ENCODE data around the gene PATE1. TPM values are rescaled to one million over a fixed set of nuclear protein-coding genes. Genes with fewer than 3 reads are reported as not detected.

Gene PATE1
- total and polyA plus RNA-seq, 3 donors from 2014 or later, result not detected

- no peak for DNase-seq
- no peak overlapping the region for H3K4me3 ChIP-seq
- 84 to 89% methylated on average over 4 to 7 of the region's 7 CpGs for WGBS, 2 donors
These were observed 10.0 kb downstream of the PATE1 start for GRCh38 chr11:125756050-125756449.

DNA sequence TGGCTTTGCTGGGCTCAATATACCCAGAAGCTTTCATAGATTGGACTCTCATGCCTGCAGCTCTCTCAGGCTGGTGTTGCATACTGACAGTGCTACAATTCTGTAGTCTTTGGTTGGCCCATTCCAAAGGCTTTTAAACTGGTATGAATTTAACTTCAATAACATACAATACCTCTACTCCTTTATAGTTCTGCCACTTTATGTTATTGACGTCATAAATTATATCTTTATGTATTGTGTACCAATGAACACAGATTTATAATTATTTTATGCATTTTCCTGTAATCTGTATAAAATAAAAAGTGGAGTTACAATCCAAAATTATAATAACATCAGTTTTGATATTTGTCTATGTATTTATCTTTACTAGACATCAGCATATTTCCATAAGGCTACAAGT, 16.4 kb downstream of the PATE1 start:
- intact Hi-C loops (cut with DNase I; ENCODE audit: low total_unique reads), result no loop called here
- 80 to 88% methylated on average over 1 of the region's 1 CpG for WGBS, 2 donors

More at GRCh38 chr11:125756050-125756449, 10.0 kb downstream of the PATE1 start:
- Histone ChIP-seq H3K36me3 (ENCODE audit: low read depth, missing control alignments) (no peaks in the 10 kb centered on the region), H3K4me1 (no peaks in the 10 kb centered on the region), H3K9me3 (no peaks in the 10 kb centered on the region), H3K27ac (no peak overlapping the region), H3K27me3 (no peaks in the 10 kb centered on the region)
- TF ChIP-seq, protein P1, sequence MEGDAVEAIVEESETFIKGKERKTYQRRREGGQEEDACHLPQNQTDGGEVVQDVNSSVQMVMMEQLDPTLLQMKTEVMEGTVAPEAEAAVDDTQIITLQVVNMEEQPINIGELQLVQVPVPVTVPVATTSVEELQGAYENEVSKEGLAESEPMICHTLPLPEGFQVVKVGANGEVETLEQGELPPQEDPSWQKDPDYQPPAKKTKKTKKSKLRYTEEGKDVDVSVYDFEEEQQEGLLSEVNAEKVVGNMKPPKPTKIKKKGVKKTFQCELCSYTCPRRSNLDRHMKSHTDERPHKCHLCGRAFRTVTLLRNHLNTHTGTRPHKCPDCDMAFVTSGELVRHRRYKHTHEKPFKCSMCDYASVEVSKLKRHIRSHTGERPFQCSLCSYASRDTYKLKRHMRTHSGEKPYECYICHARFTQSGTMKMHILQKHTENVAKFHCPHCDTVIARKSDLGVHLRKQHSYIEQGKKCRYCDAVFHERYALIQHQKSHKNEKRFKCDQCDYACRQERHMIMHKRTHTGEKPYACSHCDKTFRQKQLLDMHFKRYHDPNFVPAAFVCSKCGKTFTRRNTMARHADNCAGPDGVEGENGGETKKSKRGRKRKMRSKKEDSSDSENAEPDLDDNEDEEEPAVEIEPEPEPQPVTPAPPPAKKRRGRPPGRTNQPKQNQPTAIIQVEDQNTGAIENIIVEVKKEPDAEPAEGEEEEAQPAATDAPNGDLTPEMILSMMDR (IDR thresholded peaks at IDR 0.05), result no peak
- TF ChIP-seq POLR2A (IDR thresholded peaks at IDR 0.05), result no peak
- intact Hi-C loops (cut with DNase I; ENCODE audit: low total_unique reads), result no loop called here

DNA sequence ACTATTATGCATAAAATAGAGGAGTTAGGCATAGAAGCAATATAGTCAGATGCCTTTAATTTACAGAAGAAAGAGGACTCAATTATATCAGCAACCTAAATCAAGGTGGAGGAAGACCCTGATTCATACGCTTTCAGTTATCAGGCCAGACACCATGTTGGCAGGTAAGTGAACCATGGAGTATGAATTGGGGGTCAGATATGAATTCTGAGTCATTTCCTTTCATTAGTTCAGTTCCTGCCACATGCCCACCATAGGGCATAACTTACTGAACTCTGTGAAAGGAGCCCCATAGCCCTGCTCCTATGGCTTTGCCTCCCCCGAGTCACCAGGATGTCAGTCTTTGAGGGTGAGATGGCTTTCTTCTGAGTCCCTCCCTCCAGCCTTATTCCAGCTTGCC, 17.4 kb downstream of the PATE1 start:
- H3K36me3 ChIP-seq (ENCODE audit: low read depth, missing control alignments), result no peaks in the 10 kb centered on the region
- WGBS, 2 donors, result 88 to 94% methylated on average over 2 of the region's 2 CpGs
- no peak overlapping the region for H3K27ac ChIP-seq
- no peaks in the 10 kb centered on the region for H3K9me3 ChIP-seq
- H3K4me3 ChIP-seq, result no peak overlapping the region
- H3K4me1 ChIP-seq, result no peaks in the 10 kb centered on the region
- no peak for DNase-seq
- TF ChIP-seq POLR2A (IDR thresholded peaks at IDR 0.05), result no peak
- TF ChIP-seq, protein P1 (IDR thresholded peaks at IDR 0.05), result no peak
- intact Hi-C loops (cut with DNase I; ENCODE audit: low total_unique reads), result no loop called here
- H3K27me3 ChIP-seq, result no peaks in the 10 kb centered on the region

More for the DNA sequence above, 16.4 kb downstream of the PATE1 start:
- no peak for DNase-seq
- Histone ChIP-seq H3K4me1 (no peaks in the 10 kb centered on the region), H3K27ac (no peak overlapping the region), H3K36me3 (ENCODE audit: low read depth, missing control alignments) (no peaks in the 10 kb centered on the region), H3K27me3 (no peaks in the 10 kb centered on the region), H3K9me3 (no peaks in the 10 kb centered on the region), H3K4me3 (no peak overlapping the region)
- TF ChIP-seq, protein P1 (IDR thresholded peaks at IDR 0.05), result no peak
- TF ChIP-seq POLR2A (IDR thresholded peaks at IDR 0.05), result no peak

GRCh38 chr11:125766251-125766650, 20.2 kb downstream of the PATE1 start:
- H3K4me1 ChIP-seq, result no peaks in the 10 kb centered on the region
- no peaks in the 10 kb centered on the region for H3K27me3 ChIP-seq
- no peak overlapping the region for H3K4me3 ChIP-seq
- WGBS, 2 donors, result 68 to 74% methylated on average over 1 of the region's 1 CpG
- no peaks in the 10 kb centered on the region for H3K9me3 ChIP-seq
- no peak overlapping the region for H3K27ac ChIP-seq
- TF ChIP-seq, protein P1 (IDR thresholded peaks at IDR 0.05), result no peak
- TF ChIP-seq POLR2A (IDR thresholded peaks at IDR 0.05), result no peak
- no peak for DNase-seq
- H3K36me3 ChIP-seq (ENCODE audit: low read depth, missing control alignments), result no peaks in the 10 kb centered on the region
- intact Hi-C loops (cut with DNase I; ENCODE audit: low total_unique reads), result no loop called here

- DNase-seq, result peak; percentile 21
- H3K27me3 ChIP-seq, result no peaks in the 10 kb centered on the region
These were observed 22.4 kb downstream of the PATE1 start for GRCh38 chr11:125768336-125769046.

More at GRCh38 chr11:125768336-125769046, 22.4 kb downstream of the PATE1 start:
- Histone ChIP-seq H3K36me3 (ENCODE audit: low read depth, missing control alignments) (no peaks in the 10 kb centered on the region), H3K4me1 (no peaks in the 10 kb centered on the region), H3K27ac (no peak overlapping the region), H3K9me3 (no peaks in the 10 kb centered on the region), H3K4me3 (no peak overlapping the region)
- intact Hi-C loops (cut with DNase I; ENCODE audit: low total_unique reads), result no loop called here
- 28 to 34% methylated on average over 10 of the region's 10 CpGs for WGBS, 2 donors
- no peak for TF ChIP-seq POLR2A (IDR thresholded peaks at IDR 0.05)
- TF ChIP-seq, protein P1 (IDR thresholded peaks at IDR 0.05), result no peak
